ENCODE results near the gene IKBIP. TPM values are rescaled to one million over a fixed set of nuclear protein-coding genes. Genes with fewer than 3 reads are reported as not detected.

The IKBIP gene
- total and polyA plus RNA-seq, 9 of the 15 experiments (the other 6 are each of a cell fraction or from before 2014, with no cell fraction given) = 3.3 to 19.5 (median 14.9) TPM

DNA sequence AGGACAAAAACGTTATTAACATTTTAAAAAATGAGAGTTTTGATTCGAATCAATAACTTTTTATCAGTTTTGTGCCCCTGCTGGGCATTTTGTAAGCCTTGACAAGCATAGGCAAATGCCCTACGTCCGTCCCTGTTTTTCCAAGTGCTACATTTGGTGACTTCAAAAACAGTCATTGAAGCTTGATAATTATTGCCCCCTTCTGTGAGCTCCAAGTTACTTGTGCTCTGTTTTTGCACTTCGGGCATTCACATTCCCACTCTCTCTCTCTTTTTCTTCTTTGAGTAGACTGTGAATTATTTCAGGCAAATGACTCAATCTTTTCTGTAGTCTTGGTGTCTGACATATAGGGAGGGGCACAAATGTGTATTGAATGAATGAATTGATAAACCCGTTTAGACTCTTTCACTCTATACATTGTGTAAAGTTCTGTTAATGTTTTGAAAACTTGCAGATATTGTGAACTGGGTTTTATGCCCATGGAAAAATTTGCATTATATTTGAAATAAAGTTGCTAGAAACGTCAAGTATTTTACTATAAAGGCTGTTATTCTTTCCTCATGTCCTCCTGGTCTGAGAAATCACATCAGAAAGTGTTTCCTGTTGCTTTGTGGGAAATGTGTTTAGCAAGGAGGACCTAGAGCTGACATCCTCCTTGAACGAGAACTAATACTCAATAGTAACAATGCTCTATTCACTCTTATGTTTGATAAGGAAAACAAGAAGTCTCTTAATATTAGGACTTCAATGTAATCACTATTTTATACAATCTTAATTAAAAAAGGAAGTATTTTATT is 1.9 kb upstream of the IKBIP start:
- FAIRE-seq (peak; percentile 63), ATAC-seq (no peak), DNase-seq (ENCODE audit: extremely low read depth in 1 of 4, low spot score in 3 of 4) (peak in 1 of 4 experiments; percentile 34)
- ChIA-PET CTCF (ENCODE audit: low intra/inter-chr PET ratio) (no interaction called here), POLR2A (interaction anchor here (0.6 kb wide), 1 partner anchor 53 kb away, joined by 3 read pairs; the partner anchor contains the start of gene SLC25A3)
- intact Hi-C loops (cut with micrococcal nuclease) (no loop called here), in situ Hi-C loops (cut with MboI) (no loop called here)
- peak overlapping the region; percentile 98 for H3K4me3 ChIP-seq
- H3K9me3 ChIP-seq (replicated peaks; ENCODE audit: control insufficient read depth, insufficient read depth, low read depth, low read length) = no peaks in the 10 kb centered on the region
- H3K27me3 ChIP-seq (ENCODE audit: control insufficient read depth in 2 of 2, insufficient read depth in 2 of 2, low read length in 2 of 2) = no peaks in the 10 kb centered on the region
- 7% methylated on average over 8 of the region's 8 CpGs for WGBS (ENCODE audit: insufficient coverage, low coverage, missing lambda C conversion rate)
- BruUV-seq (replicated peaks) = no TSS peak
- H3K36me3 ChIP-seq (ENCODE audit: control insufficient read depth, insufficient read depth, low read length) = peaks cover 25% of the 10 kb centered on the region
- no peaks in the 10 kb centered on the region for H4K20me1 ChIP-seq (replicated peaks; ENCODE audit: control insufficient read depth, insufficient read depth, low read length)
- peak overlapping the region; percentile 96 for H3K4me2 ChIP-seq (ENCODE audit: insufficient read depth, low read length)
- peak overlapping the region; percentile 95 for H2AFZ ChIP-seq (ENCODE audit: low read depth, low read length)
- H3K4me1 ChIP-seq (replicated peaks in 1 of 2; ENCODE audit: control insufficient read depth in 2 of 2, insufficient read depth in 2 of 2, low read length in 2 of 2) = peaks cover 3 to 11% of the 10 kb centered on the region in 2 experiments; a peak in 3 of 5 replicates
- H3K9ac ChIP-seq (ENCODE audit: insufficient read depth in 1 of 2, low read depth in 2 of 2, low read length in 2 of 2) = peak overlapping the region in 1 of 2 experiments; percentile 93; a peak in 2 of 4 replicates
- H3K79me2 ChIP-seq (ENCODE audit: control insufficient read depth, insufficient read depth, low read length) = peaks cover 53% of the 10 kb centered on the region
- H3K9me1 ChIP-seq (ENCODE audit: control insufficient read depth, insufficient read depth, low read length) = no peaks in the 10 kb centered on the region
- peak overlapping the region; percentile 93; the same call in 1 of the 3 replicates for H3K27ac ChIP-seq (ENCODE audit: extremely low read depth, low read depth, low read length)
- no peak for TF ChIP-seq CSDE1 (IDR thresholded peaks at IDR 0.05)
- TF ChIP-seq CTCF (IDR thresholded peaks at IDR 0.05 in 2 of 3, conservative IDR thresholded peaks at IDR 0.05 in 1 of 3; ENCODE audit: insufficient read depth in 2 of 3, low read depth in 1 of 3, low read length in 3 of 3) = peak in 1 of 3 experiments; percentile 12; a peak in 1 of 6 replicates
- TF ChIP-seq BRF1 (IDR thresholded peaks at IDR 0.05; ENCODE audit: borderline replicate concordance, extremely low read depth, insufficient read length) = no peak
- no peak for TF ChIP-seq SMAD3 (CRISPR knock-in tag; conservative IDR thresholded peaks at IDR 0.05)
- no peak for TF ChIP-seq SNRNP70 (optimal IDR thresholded peaks at IDR 0.05; ENCODE audit: low read depth, low read length)
- TF ChIP-seq GTF2B (IDR thresholded peaks at IDR 0.05; ENCODE audit: extremely low read depth, insufficient read length) = no peak
- no peak for TF ChIP-seq SMARCA5 (IDR thresholded peaks at IDR 0.05)
- no peak for TF ChIP-seq TCF3 (CRISPR knock-in tag; IDR thresholded peaks at IDR 0.05)
- TF ChIP-seq, protein P1, sequence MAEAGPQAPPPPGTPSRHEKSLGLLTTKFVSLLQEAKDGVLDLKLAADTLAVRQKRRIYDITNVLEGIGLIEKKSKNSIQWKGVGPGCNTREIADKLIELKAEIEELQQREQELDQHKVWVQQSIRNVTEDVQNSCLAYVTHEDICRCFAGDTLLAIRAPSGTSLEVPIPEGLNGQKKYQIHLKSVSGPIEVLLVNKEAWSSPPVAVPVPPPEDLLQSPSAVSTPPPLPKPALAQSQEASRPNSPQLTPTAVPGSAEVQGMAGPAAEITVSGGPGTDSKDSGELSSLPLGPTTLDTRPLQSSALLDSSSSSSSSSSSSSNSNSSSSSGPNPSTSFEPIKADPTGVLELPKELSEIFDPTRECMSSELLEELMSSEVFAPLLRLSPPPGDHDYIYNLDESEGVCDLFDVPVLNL (CRISPR knock-in tag; IDR thresholded peaks at IDR 0.05; ENCODE audit: low read depth) = no peak
- TF ChIP-seq BCLAF1 (IDR thresholded peaks at IDR 0.05; ENCODE audit: borderline replicate concordance in 1 of 2, control insufficient read depth in 1 of 2, low read depth in 2 of 2, low read length in 1 of 2) = no peak
- no peak for TF ChIP-seq ELF2 (CRISPR knock-in tag; IDR thresholded peaks at IDR 0.05)
- TF ChIP-seq HDAC3 (IDR thresholded peaks at IDR 0.05; ENCODE audit: borderline replicate concordance, partially characterized antibody) = peak; percentile 26

All from K562 (cell line).